Uterus (tissue), 2 donors: ENCODE measurements around the gene ADAMTS9.

ENCODE experiments used
- POLR2A ChIP-seq, 2 donors: fragments of 450-650 bp; IDR thresholded peaks; one replicate each; pipeline ENCODE4 v1.6.1; 2016; ENCODE audit warnings: antibody characterized with exemption in 2 of 2, mild to moderate bottlenecking in 1 of 2, moderate library complexity in 1 of 2
- TF ChIP-seq, protein P1 (sequence below), 4 experiments: fragments of 200-600 bp in 2 of 4; fragments of 450-650 bp in 2 of 4; sonication (generic) in 2 of 4; IDR thresholded peaks; one replicate each; pipeline ENCODE4 v1.5.1; 2016 to 2019; ENCODE audit warnings: antibody characterized with exemption in 4 of 4, mild to moderate bottlenecking in 2 of 4, moderate library complexity in 1 of 4

DNA sequence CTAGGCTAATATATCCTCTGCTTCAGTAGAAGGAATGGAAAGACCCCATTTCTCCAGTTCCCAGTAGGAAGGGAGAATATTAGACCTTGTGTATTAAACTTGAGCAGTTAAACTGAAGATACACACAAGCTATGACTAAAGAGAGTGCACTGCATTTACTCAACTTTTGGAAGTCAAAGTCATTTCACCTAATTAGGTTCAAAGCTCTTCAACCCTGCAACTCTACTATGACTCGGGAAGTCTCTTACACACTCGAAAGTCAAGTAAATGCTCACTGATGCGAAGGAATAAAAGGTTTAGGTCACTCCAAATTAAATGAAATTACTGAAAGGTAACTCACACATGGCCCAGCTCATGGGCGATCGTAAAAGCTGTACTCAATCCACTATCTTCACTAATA, 33.8 kb downstream of the ADAMTS9 start:
- TF ChIP-seq, protein P1, sequence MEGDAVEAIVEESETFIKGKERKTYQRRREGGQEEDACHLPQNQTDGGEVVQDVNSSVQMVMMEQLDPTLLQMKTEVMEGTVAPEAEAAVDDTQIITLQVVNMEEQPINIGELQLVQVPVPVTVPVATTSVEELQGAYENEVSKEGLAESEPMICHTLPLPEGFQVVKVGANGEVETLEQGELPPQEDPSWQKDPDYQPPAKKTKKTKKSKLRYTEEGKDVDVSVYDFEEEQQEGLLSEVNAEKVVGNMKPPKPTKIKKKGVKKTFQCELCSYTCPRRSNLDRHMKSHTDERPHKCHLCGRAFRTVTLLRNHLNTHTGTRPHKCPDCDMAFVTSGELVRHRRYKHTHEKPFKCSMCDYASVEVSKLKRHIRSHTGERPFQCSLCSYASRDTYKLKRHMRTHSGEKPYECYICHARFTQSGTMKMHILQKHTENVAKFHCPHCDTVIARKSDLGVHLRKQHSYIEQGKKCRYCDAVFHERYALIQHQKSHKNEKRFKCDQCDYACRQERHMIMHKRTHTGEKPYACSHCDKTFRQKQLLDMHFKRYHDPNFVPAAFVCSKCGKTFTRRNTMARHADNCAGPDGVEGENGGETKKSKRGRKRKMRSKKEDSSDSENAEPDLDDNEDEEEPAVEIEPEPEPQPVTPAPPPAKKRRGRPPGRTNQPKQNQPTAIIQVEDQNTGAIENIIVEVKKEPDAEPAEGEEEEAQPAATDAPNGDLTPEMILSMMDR (IDR thresholded peaks at IDR 0.05) = no peak
- TF ChIP-seq POLR2A (IDR thresholded peaks at IDR 0.05) = no peak
